Skeletal muscle satellite cell (primary cell): Measurements from ENCODE around the gene TEK.

Source experiments
- H3K27me3 ChIP-seq: 2 replicates; pipeline ENCODE4 v1.7.0; 2013; ENCODE audit warnings: low read length; ENCODE audit not compliant: control insufficient read depth, insufficient read depth
- H3K36me3 ChIP-seq: 2 replicates; pipeline ENCODE4 v1.7.0; 2013; ENCODE audit warnings: mild to moderate bottlenecking, control low read depth, low read length; ENCODE audit not compliant: insufficient read depth
- H3K4me1 ChIP-seq: 2 replicates; pipeline ENCODE4 v1.7.0; 2013; ENCODE audit warnings: low read length; ENCODE audit not compliant: control insufficient read depth, insufficient read depth
- H3K4me2 ChIP-seq: 2 replicates; pipeline ENCODE4 v1.7.0; 2013; ENCODE audit warnings: mild to moderate bottlenecking, low read length
- H3K4me3 ChIP-seq: 2 replicates; pipeline ENCODE4 v1.7.0; 2013; ENCODE audit warnings: low read length
- H3K9ac ChIP-seq: 2 replicates; pipeline ENCODE4 v1.7.0; 2013; ENCODE audit warnings: mild to moderate bottlenecking, low read depth, low read length, moderate library complexity
- H3K9me3 ChIP-seq: replicated peaks from 2 replicates; pipeline ENCODE4 v1.7.0; 2013; ENCODE audit warnings: mild to moderate bottlenecking, control low read depth, low read length

The TEK gene

GRCh38 chr9:27125936-27126335, 16.9 kb downstream of the TEK start:
- Histone ChIP-seq H3K4me3 (no peak overlapping the region), H3K36me3 (no peaks in the 10 kb centered on the region), H3K9ac (no peak overlapping the region), H3K9me3 (no peaks in the 10 kb centered on the region), H3K27me3 (no peaks in the 10 kb centered on the region), H3K4me2 (no peak overlapping the region), H3K4me1 (peaks cover 26% of the 10 kb centered on the region)

- Histone ChIP-seq H3K4me3 (no peak overlapping the region), H3K9ac (no peak overlapping the region), H3K36me3 (no peaks in the 10 kb centered on the region), H3K4me2 (no peak overlapping the region), H3K27me3 (no peaks in the 10 kb centered on the region), H3K9me3 (no peaks in the 10 kb centered on the region), H3K4me1 (peaks cover 26% of the 10 kb centered on the region)
Observed at GRCh38 chr9:27126670-27127069, 17.6 kb downstream of the TEK start.

- Histone ChIP-seq H3K27me3 (peaks cover 3% of the 10 kb centered on the region), H3K36me3 (no peaks in the 10 kb centered on the region), H3K4me3 (no peak overlapping the region), H3K9me3 (no peaks in the 10 kb centered on the region), H3K9ac (no peak overlapping the region), H3K4me1 (peaks cover 18% of the 10 kb centered on the region), H3K4me2 (no peak overlapping the region)
Observed at GRCh38 chr9:27129221-27129620, 20.2 kb downstream of the TEK start.

- Histone ChIP-seq H3K9me3 (no peaks in the 10 kb centered on the region), H3K4me1 (peaks cover 4% of the 10 kb centered on the region)
Observed at GRCh38 chr9:27131731-27132130, 22.7 kb downstream of the TEK start.

GRCh38 chr9:27133817-27134216, 24.8 kb downstream of the TEK start:
- Histone ChIP-seq H3K9me3 (no peaks in the 10 kb centered on the region), H3K27me3 (peaks cover 3% of the 10 kb centered on the region), H3K36me3 (no peaks in the 10 kb centered on the region), H3K4me3 (no peak overlapping the region), H3K9ac (no peak overlapping the region), H3K4me1 (peaks cover 4% of the 10 kb centered on the region), H3K4me2 (no peak overlapping the region)

More at GRCh38 chr9:27131731-27132130, 22.7 kb downstream of the TEK start:
- Histone ChIP-seq H3K9ac (no peak overlapping the region), H3K27me3 (peaks cover 3% of the 10 kb centered on the region), H3K4me2 (no peak overlapping the region), H3K4me3 (no peak overlapping the region), H3K36me3 (no peaks in the 10 kb centered on the region)

GRCh38 chr9:27142299-27142930, 33.4 kb downstream of the TEK start:
- no peaks in the 10 kb centered on the region for H3K36me3 ChIP-seq
- H3K9ac ChIP-seq: no peak overlapping the region
- H3K9me3 ChIP-seq: no peaks in the 10 kb centered on the region
- H3K4me1 ChIP-seq: no peaks in the 10 kb centered on the region
- no peaks in the 10 kb centered on the region for H3K27me3 ChIP-seq
- H3K4me2 ChIP-seq: no peak overlapping the region
- no peak overlapping the region for H3K4me3 ChIP-seq

GRCh38 chr9:27145143-27145542, 36.1 kb downstream of the TEK start:
- H3K27me3 ChIP-seq: no peaks in the 10 kb centered on the region
- no peaks in the 10 kb centered on the region for H3K36me3 ChIP-seq
- H3K9me3 ChIP-seq: no peaks in the 10 kb centered on the region
- no peak overlapping the region for H3K4me3 ChIP-seq
- H3K4me2 ChIP-seq: no peak overlapping the region
- no peaks in the 10 kb centered on the region for H3K4me1 ChIP-seq
- H3K9ac ChIP-seq: no peak overlapping the region

GRCh38 chr9:27149651-27150050, 40.6 kb downstream of the TEK start:
- Histone ChIP-seq H3K4me2 (no peak overlapping the region), H3K9me3 (no peaks in the 10 kb centered on the region), H3K9ac (no peak overlapping the region), H3K4me1 (peaks cover 26% of the 10 kb centered on the region), H3K4me3 (no peak overlapping the region), H3K36me3 (no peaks in the 10 kb centered on the region), H3K27me3 (no peaks in the 10 kb centered on the region)

- no peak overlapping the region for H3K4me2 ChIP-seq
- H3K9me3 ChIP-seq: no peaks in the 10 kb centered on the region
- no peaks in the 10 kb centered on the region for H3K27me3 ChIP-seq
- no peak overlapping the region for H3K4me3 ChIP-seq
- peaks cover 35% of the 10 kb centered on the region for H3K4me1 ChIP-seq
- no peak overlapping the region for H3K9ac ChIP-seq
- no peaks in the 10 kb centered on the region for H3K36me3 ChIP-seq
Observed at GRCh38 chr9:27150746-27151406, 41.9 kb downstream of the TEK start.

- Histone ChIP-seq H3K9ac (no peak overlapping the region), H3K27me3 (no peaks in the 10 kb centered on the region), H3K9me3 (no peaks in the 10 kb centered on the region), H3K36me3 (no peaks in the 10 kb centered on the region), H3K4me3 (no peak overlapping the region), H3K4me2 (peak overlapping the region; percentile 26), H3K4me1 (peaks cover 35% of the 10 kb centered on the region)
Observed at GRCh38 chr9:27151693-27152404, 42.8 kb downstream of the TEK start.

GRCh38 chr9:27152405-27152718, 43.3 kb downstream of the TEK start:
- Histone ChIP-seq H3K4me2 (no peak overlapping the region), H3K27me3 (no peaks in the 10 kb centered on the region), H3K4me3 (no peak overlapping the region), H3K36me3 (no peaks in the 10 kb centered on the region), H3K4me1 (peaks cover 35% of the 10 kb centered on the region), H3K9ac (no peak overlapping the region), H3K9me3 (no peaks in the 10 kb centered on the region)

- H3K36me3 ChIP-seq: no peaks in the 10 kb centered on the region
- no peaks in the 10 kb centered on the region for H3K9me3 ChIP-seq
- no peak overlapping the region for H3K4me3 ChIP-seq
- H3K4me2 ChIP-seq: peak overlapping the region; percentile 11
- H3K27me3 ChIP-seq: no peaks in the 10 kb centered on the region
- H3K9ac ChIP-seq: peak overlapping the region; percentile 29
- H3K4me1 ChIP-seq: peaks cover 35% of the 10 kb centered on the region
Observed at GRCh38 chr9:27154908-27155307, 45.9 kb downstream of the TEK start.
